Measurements from ENCODE around the gene DPM3.
A peak's percentile ranks its signal among the peaks of the same experiment; 100 is the strongest.
"Not testable (repeated sequence)": the region's sequence is repeated elsewhere in the genome, so short reads cannot be mapped to it uniquely, and the experiment has no call there.

Gene DPM3

GRCh38 chr1:155139895-155140629, at the start of gene DPM3:
DPM3 (minus strand) TSS chr1:155140531; CDS start chr1:155140240, 291 bp downstream.
- DNase-seq (ENCODE audit: low read depth in 2 of 2), result peak; percentile 87 to 91

GRCh38 chr1:155189926-155190325, 49.6 kb upstream of the DPM3 start:
- not testable (repeated sequence) for DNase-seq (ENCODE audit: low read depth in 2 of 2)

- DNase-seq (ENCODE audit: low read depth in 2 of 2), result no peak
Measured at GRCh38 chr1:155188268-155188667, 47.9 kb upstream of the DPM3 start.

GRCh38 chr1:155187456-155187891, 47.1 kb upstream of the DPM3 start:
- no peak for DNase-seq (ENCODE audit: low read depth in 2 of 2)

- no peak for DNase-seq (ENCODE audit: low read depth in 2 of 2)
Measured at GRCh38 chr1:155186794-155187455, 46.6 kb upstream of the DPM3 start.

- no peak for DNase-seq (ENCODE audit: low read depth in 2 of 2)
Measured at GRCh38 chr1:155186067-155186793, 45.9 kb upstream of the DPM3 start.

- no peak for DNase-seq (ENCODE audit: low read depth in 2 of 2)
Measured at GRCh38 chr1:155185783-155186066, 45.4 kb upstream of the DPM3 start.

GRCh38 chr1:155184835-155185782, 44.8 kb upstream of the DPM3 start:
- no peak for DNase-seq (ENCODE audit: low read depth in 2 of 2)

- DNase-seq (ENCODE audit: low read depth in 2 of 2), result no peak
Measured at GRCh38 chr1:155184351-155184811, 44.0 kb upstream of the DPM3 start.

- no peak for DNase-seq (ENCODE audit: low read depth in 2 of 2)
Measured at GRCh38 chr1:155183775-155184221, 43.5 kb upstream of the DPM3 start.

GRCh38 chr1:155182052-155182550, 41.8 kb upstream of the DPM3 start:
- no peak for DNase-seq (ENCODE audit: low read depth in 2 of 2)

- DNase-seq (ENCODE audit: low read depth in 2 of 2), result no peak
Measured at GRCh38 chr1:155181371-155182051, 41.2 kb upstream of the DPM3 start.

GRCh38 chr1:155179112-155180031, 39.0 kb upstream of the DPM3 start:
- DNase-seq (ENCODE audit: low read depth in 2 of 2), result no peak

- DNase-seq (ENCODE audit: low read depth in 2 of 2), result no peak
Measured at GRCh38 chr1:155178441-155179111, 38.2 kb upstream of the DPM3 start.

GRCh38 chr1:155177918-155178281, 37.6 kb upstream of the DPM3 start:
- no peak for DNase-seq (ENCODE audit: low read depth in 2 of 2)

GRCh38 chr1:155177192-155177917, 37.0 kb upstream of the DPM3 start:
- DNase-seq (ENCODE audit: low read depth in 2 of 2), result no peak

GRCh38 chr1:155176544-155177071, 36.3 kb upstream of the DPM3 start:
- DNase-seq (ENCODE audit: low read depth in 2 of 2), result peak; percentile 86 to 90

GRCh38 chr1:155175927-155176371, 35.6 kb upstream of the DPM3 start:
- DNase-seq (ENCODE audit: low read depth in 2 of 2), result no peak
